ENCODE measurements around the gene CCL8.

Gene CCL8

DNA sequence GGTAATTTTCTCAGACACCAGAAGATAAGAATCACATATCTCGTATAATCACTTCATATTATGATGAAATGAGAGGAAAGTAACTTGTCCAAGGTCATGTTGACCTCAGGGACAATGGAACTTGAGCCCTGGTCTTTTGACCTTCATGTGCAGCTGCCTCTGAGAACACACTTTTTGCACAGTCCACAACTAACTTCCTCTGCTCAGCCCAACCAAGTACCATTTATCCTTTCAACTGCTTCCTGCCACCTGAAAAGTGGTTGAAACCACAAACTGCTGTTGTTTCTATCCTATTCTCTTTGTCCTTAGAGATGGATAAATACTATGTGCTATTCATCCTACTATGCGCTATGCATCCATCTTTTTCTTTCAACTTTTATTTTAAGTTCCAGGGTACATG lies 46.1 kb downstream of the CCL8 start:
- in situ Hi-C loops (cut with MboI; ENCODE audit: low sequenced_read_pairs): loop anchor here (10.0 to 25.0 kb wide), 2 partner anchors 59 to 103 kb away; partner anchors contain the start of genes CCL2 and CCL7

- in situ Hi-C loops (cut with MboI; ENCODE audit: low sequenced_read_pairs): loop anchor here (10.0 to 25.0 kb wide), 2 partner anchors 59 to 104 kb away; partner anchors contain the start of genes CCL2 and CCL7
Observed at GRCh38 chr17:34366010-34366409, 46.8 kb downstream of the CCL8 start.

- in situ Hi-C loops (cut with MboI; ENCODE audit: low sequenced_read_pairs): loop anchor here (10.0 to 25.0 kb wide), 2 partner anchors 58 to 104 kb away; partner anchors contain the start of genes CCL2 and CCL7
Observed at GRCh38 chr17:34366529-34367107, 47.4 kb downstream of the CCL8 start.

GRCh38 chr17:34367486-34368195 lies 48.4 kb downstream of the CCL8 start:
- in situ Hi-C loops (cut with MboI; ENCODE audit: low sequenced_read_pairs): loop anchor here (10.0 to 25.0 kb wide), 2 partner anchors 57 to 105 kb away; partner anchors contain the start of genes CCL2 and CCL7

DNA sequence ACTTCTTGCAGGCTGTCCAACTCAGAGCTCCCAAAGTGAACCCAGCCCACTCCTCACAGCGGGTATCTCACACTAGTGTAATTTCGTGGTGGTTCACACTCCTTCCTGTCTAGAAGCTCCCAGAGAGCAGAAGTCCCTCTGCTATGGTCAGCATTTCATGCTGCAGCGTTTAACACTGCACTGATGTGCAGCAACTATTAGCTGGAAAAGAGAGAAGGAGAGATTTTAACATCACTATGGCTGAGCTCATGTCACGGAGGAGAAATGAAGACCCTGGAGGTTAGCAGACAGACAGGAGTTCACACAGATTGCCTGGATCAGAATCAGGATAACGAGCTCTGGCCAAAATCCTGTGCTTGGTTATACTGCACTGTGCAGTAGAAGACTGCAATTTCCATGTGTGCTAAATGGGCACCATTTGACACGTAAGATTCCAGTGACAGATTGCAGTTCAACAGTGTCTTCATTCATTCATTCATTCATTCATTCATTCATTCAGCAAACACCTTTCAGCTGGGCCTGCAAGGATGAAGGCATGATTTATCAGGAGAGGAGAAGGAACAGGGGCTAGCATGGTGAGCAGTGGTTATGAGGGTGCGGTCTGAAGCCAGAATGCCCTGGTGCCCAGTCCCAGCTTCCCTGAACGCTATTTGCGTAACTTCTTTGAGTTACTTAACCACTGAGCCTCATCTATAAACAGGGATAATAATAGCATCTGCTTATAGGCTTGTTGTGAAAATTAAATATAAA lies 49.1 kb downstream of the CCL8 start:
- in situ Hi-C loops (cut with MboI; ENCODE audit: low sequenced_read_pairs): loop anchor here (10.0 to 25.0 kb wide), 2 partner anchors 56 to 106 kb away; partner anchors contain the start of genes CCL2 and CCL7

- in situ Hi-C loops (cut with MboI; ENCODE audit: low sequenced_read_pairs): loop anchor here (10.0 to 25.0 kb wide), 2 partner anchors 56 to 107 kb away; partner anchors contain the start of genes CCL2 and CCL7
Observed at GRCh38 chr17:34368946-34369500, 49.8 kb downstream of the CCL8 start.

DNA sequence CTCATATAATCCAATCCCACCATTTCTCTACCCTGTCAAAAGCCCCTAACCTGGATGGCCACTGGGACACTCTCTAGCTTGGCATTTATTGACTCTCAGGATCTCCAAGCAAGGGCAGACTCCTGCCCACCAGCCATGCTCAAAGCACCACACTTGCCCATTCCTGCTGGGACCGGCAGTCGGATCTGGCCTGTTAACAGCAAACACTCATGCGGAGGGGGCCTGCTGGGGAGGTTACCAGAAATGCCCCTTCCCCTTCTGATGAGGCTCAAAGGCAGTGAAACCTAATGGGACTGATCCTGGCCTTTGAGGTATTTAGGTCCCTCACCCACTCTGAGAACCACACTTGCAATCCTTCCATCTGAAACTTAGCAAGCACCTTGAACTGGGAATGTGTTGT lies 50.3 kb downstream of the CCL8 start:
- in situ Hi-C loops (cut with MboI; ENCODE audit: low sequenced_read_pairs): loop anchor here (10.0 to 25.0 kb wide), 2 partner anchors 55 to 107 kb away; partner anchors contain the start of genes CCL2 and CCL7

DNA sequence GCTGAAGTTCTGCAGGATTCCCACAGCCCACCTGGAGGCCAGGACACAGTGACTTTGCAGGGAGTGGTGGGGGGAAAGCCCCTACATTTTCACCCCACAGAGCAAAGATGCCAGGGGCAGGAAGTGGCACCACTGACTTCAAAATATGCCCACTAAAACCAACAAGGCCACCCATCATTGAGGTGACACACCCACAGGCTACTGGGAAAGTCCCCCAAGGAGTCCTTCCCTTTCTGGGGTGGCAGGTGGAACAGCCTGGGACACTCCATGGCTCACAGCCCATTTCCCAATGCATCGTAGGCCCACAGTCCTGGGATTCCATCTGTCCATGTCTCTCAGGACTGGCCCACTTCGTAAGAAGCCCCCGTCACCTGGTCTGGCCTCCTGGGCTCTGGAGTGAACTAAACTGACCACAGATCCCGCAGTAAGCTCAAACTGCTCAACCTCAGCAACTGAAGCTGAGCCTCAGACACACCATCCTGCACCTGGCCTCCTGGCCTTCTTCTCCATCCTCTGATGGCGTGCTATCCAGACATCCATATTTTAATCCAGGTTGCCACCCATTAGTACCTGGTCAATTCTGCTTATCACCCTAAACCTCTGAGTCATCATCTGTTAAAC lies 51.3 kb downstream of the CCL8 start:
- in situ Hi-C loops (cut with MboI; ENCODE audit: low sequenced_read_pairs): loop anchor here (25.0 kb wide), 1 partner anchor 108 kb away; the partner anchor contains the start of genes CCL2 and CCL7

DNA sequence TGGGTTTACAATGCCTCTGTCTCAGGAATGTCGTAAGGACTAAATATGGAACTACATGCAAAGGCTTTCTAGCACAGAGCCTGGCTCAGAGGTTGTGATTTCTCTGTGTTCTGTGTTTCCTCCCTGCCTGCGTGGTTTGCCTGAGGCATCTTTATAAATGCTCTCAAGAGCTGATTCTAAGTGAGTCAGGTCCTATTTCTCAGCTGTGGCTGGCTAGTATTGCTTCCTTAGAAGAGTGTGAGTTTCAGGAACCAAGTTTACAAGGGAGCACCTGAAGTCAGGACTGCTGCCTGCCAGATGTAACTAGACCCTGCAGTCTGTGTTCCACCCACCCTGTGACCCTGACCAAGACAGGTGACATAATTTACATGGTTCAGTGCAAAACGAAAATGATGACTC lies 51.8 kb downstream of the CCL8 start:
- in situ Hi-C loops (cut with MboI; ENCODE audit: low sequenced_read_pairs): loop anchor here (25.0 kb wide), 1 partner anchor 109 kb away; the partner anchor contains the start of genes CCL2 and CCL7

Measured in HL-60/S4 treated with phorbol 12-myristate 13-acetate at 8.2 ng/mL for 4 days and 3 days (cell line).